HG02981 (cell line): ENCODE results near the gene TH.
"Not testable (repeated sequence)": the region's sequence is repeated elsewhere in the genome, so short reads cannot be mapped to it uniquely, and the experiment has no call there.

Source experiments
- ATAC-seq: cut with Tn5 transposase; IDR thresholded peaks from one replicate; pipeline ENCODE4 v1.9.1; 2021; ENCODE audit warnings: mild to moderate bottlenecking, moderate library complexity; ENCODE audit not compliant: unreplicated experiment

The TH gene

GRCh38 chr11:2132246-2132645, 39.4 kb downstream of the TH start:
- no peak for ATAC-seq

- ATAC-seq: no peak
Measured at GRCh38 chr11:2131371-2132236, 40.0 kb downstream of the TH start.

GRCh38 chr11:2130881-2131352, 40.7 kb downstream of the TH start:
- no peak for ATAC-seq

- ATAC-seq: no peak
Measured at GRCh38 chr11:2129699-2130366, 41.8 kb downstream of the TH start.

GRCh38 chr11:2129308-2129698, 42.3 kb downstream of the TH start:
- no peak for ATAC-seq

GRCh38 chr11:2128511-2129307, 42.9 kb downstream of the TH start:
- no peak for ATAC-seq

- ATAC-seq: no peak
Measured at GRCh38 chr11:2128130-2128510, 43.5 kb downstream of the TH start.

- no peak for ATAC-seq
Measured at GRCh38 chr11:2127482-2128129, 44.0 kb downstream of the TH start.

- ATAC-seq: no peak
Measured at GRCh38 chr11:2126520-2127085, 45.0 kb downstream of the TH start.

GRCh38 chr11:2124736-2125484, 46.7 kb downstream of the TH start:
- not testable (repeated sequence) for ATAC-seq

- ATAC-seq: no peak
Measured at GRCh38 chr11:2123628-2123960, 48.0 kb downstream of the TH start.

- no peak for ATAC-seq
Measured at GRCh38 chr11:2122907-2123627, 48.5 kb downstream of the TH start.

- ATAC-seq: no peak
Measured at GRCh38 chr11:2122222-2122906, 49.3 kb downstream of the TH start.

GRCh38 chr11:2121227-2122130, 50.1 kb downstream of the TH start:
- ATAC-seq: no peak

GRCh38 chr11:2120359-2121100, 51.1 kb downstream of the TH start:
- ATAC-seq: no peak

GRCh38 chr11:2118677-2119076, 52.9 kb downstream of the TH start:
- ATAC-seq: no peak

- ATAC-seq: no peak
Measured at GRCh38 chr11:2116680-2117079, 54.9 kb downstream of the TH start.
